GM23338 (cell line): ENCODE results near the gene NDUFA11. TPM values are rescaled to one million over a fixed set of nuclear protein-coding genes. Genes with fewer than 3 reads are reported as not detected.

Experiments used
- ATAC-seq: fragments of 200-7000 bp; cut with Tn5 transposase; 3 replicates; pipeline ENCODE4 v1.9.1; 2020
- DNase-seq: peaks from one replicate; pipeline ENCODE4 v3.0.0-alpha.2; 2015; ENCODE audit warnings: low spot score
- H2AFZ ChIP-seq: fragments of 200-600 bp; sonication (generic); 2 replicates; pipeline ENCODE4 v1.8.0; 2016; ENCODE audit warnings: antibody characterized with exemption, mild to moderate bottlenecking, moderate library complexity
- H3F3A ChIP-seq: fragments of 200-600 bp; sonication (generic); replicated peaks from 2 replicates; pipeline ENCODE4 v1.8.0; 2017; ENCODE audit warnings: antibody characterized with exemption, mixed run types, low read depth
- H3K27ac ChIP-seq: fragments of 200-600 bp; sonication (generic); 2 replicates; pipeline ENCODE4 v1.6.1; 2016; ENCODE audit warnings: low read depth
- H3K27me3 ChIP-seq: fragments of 200-600 bp; sonication (generic); 2 replicates; pipeline ENCODE4 v1.8.0; 2016; ENCODE audit warnings: mild to moderate bottlenecking, mixed run types, moderate library complexity; ENCODE audit not compliant: insufficient read depth
- H3K36me3 ChIP-seq: fragments of 200-600 bp; sonication (generic); 2 replicates; pipeline ENCODE4 v1.8.0; 2016; ENCODE audit warnings: mild to moderate bottlenecking; ENCODE audit not compliant: insufficient read depth
- H3K4me1 ChIP-seq: fragments of 200-600 bp; sonication (generic); 2 replicates; pipeline ENCODE4 v1.8.0; 2016; ENCODE audit warnings: mild to moderate bottlenecking, moderate library complexity; ENCODE audit not compliant: insufficient read depth
- H3K4me2 ChIP-seq: fragments of 200-600 bp; sonication (generic); 2 replicates; pipeline ENCODE4 v1.7.1; 2017; ENCODE audit warnings: mixed run types
- H3K4me3 ChIP-seq: fragments of 200-600 bp; sonication (generic); 2 replicates; pipeline ENCODE4 v1.6.1; 2016; ENCODE audit warnings: mixed run types
- H3K79me2 ChIP-seq: fragments of 200-600 bp; sonication (generic); replicated peaks from 2 replicates; pipeline ENCODE4 v1.8.0; 2017; ENCODE audit warnings: mild to moderate bottlenecking; ENCODE audit not compliant: insufficient read depth
- H3K9me2 ChIP-seq: fragments of 200-600 bp; sonication (generic); 2 replicates; pipeline ENCODE4 v1.8.0; 2017; ENCODE audit not compliant: insufficient read depth
- H4K20me1 ChIP-seq: fragments of 200-600 bp; sonication (generic); replicated peaks from 2 replicates; pipeline ENCODE4 v1.8.0; 2017; ENCODE audit warnings: mild to moderate bottlenecking; ENCODE audit not compliant: insufficient read depth
- H3K27ac Mint-ChIP-seq: 2 replicates; pipeline ENCODE4 v1.8.0; 2020; ENCODE audit warnings: inconsistent platforms, mild to moderate bottlenecking, moderate library complexity, mixed read lengths
- H3K27me3 Mint-ChIP-seq: 3 replicates; pipeline ENCODE4 v1.8.0; 2022; ENCODE audit warnings: low read depth, mild to moderate bottlenecking, moderate library complexity, mixed read lengths, inconsistent platforms; ENCODE audit not compliant: insufficient read depth, poor library complexity
- H3K36me3 Mint-ChIP-seq: 3 replicates; pipeline ENCODE4 v1.8.0; 2021; ENCODE audit warnings: low read depth, mild to moderate bottlenecking, inconsistent platforms, moderate library complexity, mixed read lengths
- H3K4me1 Mint-ChIP-seq: 3 replicates; pipeline ENCODE4 v1.8.0; 2020; ENCODE audit warnings: mild to moderate bottlenecking, inconsistent platforms, mixed read lengths
- H3K4me3 Mint-ChIP-seq: 3 replicates; pipeline ENCODE4 v1.8.0; 2021; ENCODE audit warnings: moderate library complexity, mild to moderate bottlenecking, inconsistent platforms, mixed read lengths
- H3K9me3 Mint-ChIP-seq: 3 replicates; pipeline ENCODE4 v1.8.0; 2020; ENCODE audit warnings: moderate library complexity, mild to moderate bottlenecking, inconsistent platforms, mixed read lengths
- CREB1 ChIP-seq: fragments of 250-450 bp; sonication (Bioruptor Pico); IDR thresholded peaks from 2 replicates; pipeline ENCODE4 v1.5.0; 2020; ENCODE audit warnings: low read depth, mild to moderate bottlenecking, moderate library complexity
- CTCF ChIP-seq, 2 experiments: fragments of 200-600 bp in 1 of 2; sonication (generic) in 1 of 2; conservative IDR thresholded peaks; 2 replicates each; pipeline versions ENCODE4 v1.5.1 to v1.6.1; 2016 to 2017; ENCODE audit warnings: antibody characterized with exemption in 2 of 2, low read depth in 2 of 2, mild to moderate bottlenecking in 2 of 2, moderate library complexity in 1 of 2
- ETS1 ChIP-seq: IDR thresholded peaks from 2 replicates; pipeline ENCODE4 v1.6.1; 2016; ENCODE audit warnings: antibody characterized with exemption
- EZH2 ChIP-seq: fragments of 200-600 bp; sonication (generic); IDR thresholded peaks from one replicate; pipeline ENCODE4 v1.8.0; 2017; ENCODE audit warnings: antibody characterized with exemption, mild to moderate bottlenecking, low read depth; ENCODE audit not compliant: unreplicated experiment
- EZH2phosphoT487 ChIP-seq: fragments of 200-600 bp; sonication (generic); IDR thresholded peaks from one replicate; pipeline ENCODE4 v1.8.1; 2018; ENCODE audit warnings: antibody characterized with exemption; ENCODE audit not compliant: unreplicated experiment
- JUNB ChIP-seq: IDR thresholded peaks from one replicate; pipeline ENCODE4 v1.6.1; 2016; ENCODE audit warnings: antibody characterized with exemption; ENCODE audit not compliant: unreplicated experiment
- NANOG ChIP-seq: IDR thresholded peaks from 2 replicates; pipeline ENCODE4 v1.6.1; 2016; ENCODE audit warnings: antibody characterized with exemption, borderline replicate concordance
- POLR2AphosphoS5 ChIP-seq: IDR thresholded peaks from 2 replicates; pipeline ENCODE4 v1.6.1; 2016; ENCODE audit warnings: antibody characterized with exemption, low read depth
- REST ChIP-seq: IDR thresholded peaks from one replicate; pipeline ENCODE4 v1.6.1; 2018; ENCODE audit warnings: antibody characterized with exemption; ENCODE audit not compliant: unreplicated experiment
- STAT1 ChIP-seq: IDR thresholded peaks from one replicate; pipeline ENCODE4 v1.6.1; 2016; ENCODE audit warnings: antibody characterized with exemption; ENCODE audit not compliant: unreplicated experiment
- ZNF114 ChIP-seq: fragments of 250-450 bp; sonication (Bioruptor Pico); IDR thresholded peaks from 2 replicates; pipeline ENCODE4 v1.5.0; 2020; ENCODE audit warnings: mild to moderate bottlenecking, moderate library complexity
- ZNF331 ChIP-seq: fragments of 250-450 bp; sonication (Bioruptor Pico); IDR thresholded peaks from 2 replicates; pipeline ENCODE4 v1.5.0; 2020; ENCODE audit warnings: low read depth, mild to moderate bottlenecking, moderate library complexity
- ZNF462 ChIP-seq: fragments of 250-450 bp; sonication (Bioruptor Pico); IDR thresholded peaks from 2 replicates; pipeline ENCODE4 v1.5.0; 2020; ENCODE audit warnings: mild to moderate bottlenecking, moderate library complexity
- polyA plus RNA-seq: library from polyadenylated mRNA; unstranded; fragments of >200 nt; fragmentation: Nextera tagmentation; extraction: Ambion mirVana; gene quantifications from 2 replicates; pipeline ENCODE4 v1.2.1, GENCODE V29; 2016
- total RNA-seq: library from RNA; depleted of rRNA; stranded (reverse); fragments of >200 nt; shearing (Covaris generic); gene quantifications from 2 replicates; pipeline ENCODE4 v1.2.3, GENCODE V29; 2014

The NDUFA11 gene
- total and polyA plus RNA-seq, 2 experiments from 2014 or later = 171 to 523 TPM

- Mint-ChIP-seq H3K27me3 (peaks cover 10% of the 10 kb centered on the region), H3K9me3 (no peaks in the 10 kb centered on the region), H3K4me1 (no peaks in the 10 kb centered on the region; the same call in 1 of the 3 replicates), H3K36me3 (no peaks in the 10 kb centered on the region), H3K4me3 (no peak overlapping the region), H3K27ac (no peak overlapping the region)
- H3F3A ChIP-seq = no peaks in the 10 kb centered on the region
- no peaks in the 10 kb centered on the region for H3K27me3 ChIP-seq
- no peaks in the 10 kb centered on the region for H3K9me2 ChIP-seq
- ATAC-seq (no peak), DNase-seq (no peak)
- no peaks in the 10 kb centered on the region for H3K79me2 ChIP-seq
- no peak overlapping the region for H3K4me2 ChIP-seq
- no peaks in the 10 kb centered on the region; the same call in 1 of the 2 replicates for H4K20me1 ChIP-seq
- H3K36me3 ChIP-seq = no peaks in the 10 kb centered on the region
- H2AFZ ChIP-seq = no peak overlapping the region
- TF ChIP-seq STAT1 (no peak), EZH2 (no peak), ZNF114 (CRISPR knock-in tag) (no peak), REST (no peak), JUNB (no peak), NANOG (no peak), ZNF462 (no peak), EZH2phosphoT487 (no peak), ZNF331 (CRISPR knock-in tag) (no peak), CTCF (conservative IDR thresholded peaks at IDR 0.05; ENCODE audit: low read depth in 2 of 2) (no peak), ETS1 (no peak), CREB1 (CRISPR knock-in tag) (no peak), POLR2AphosphoS5 (no peak)
- H3K4me3 ChIP-seq = no peak overlapping the region
- H3K27ac ChIP-seq = no peak overlapping the region
- peaks cover 4% of the 10 kb centered on the region; the same call in 1 of the 2 replicates for H3K4me1 ChIP-seq
Observed at GRCh38 chr19:5889288-5889971, 14.2 kb downstream of the NDUFA11 start.
